ENCODE data around the gene ST8SIA2.

GRCh38 chr15:92410537-92410936, 16.9 kb downstream of the ST8SIA2 start:
- TF ChIP-seq CTCF (IDR thresholded peaks at IDR 0.05) (no peak), POLR2AphosphoS5 (IDR thresholded peaks at IDR 0.05) (no peak), POLR2A (IDR thresholded peaks at IDR 0.05) (no peak), EP300 (IDR thresholded peaks at IDR 0.05) (no peak)

Measured in gastroesophageal sphincter (tissue), 3 donors.